H1 (cell line): Measurements from ENCODE around the gene DBP. TPM values are rescaled to one million over a fixed set of nuclear protein-coding genes. Genes with fewer than 3 reads are reported as not detected.

Source experiments
- CTCF ChIA-PET: fragments of 300-600 bp; sonication (Branson Sonifier 250); formaldehyde crosslinking; loops from one replicate; lab custom pipeline; 2021; ENCODE audit not compliant: partially characterized antibody; lab: Charles Lee
- POLR2A ChIA-PET: fragments of 300-600 bp; sonication (Branson Sonifier 250); formaldehyde crosslinking; loops from one replicate; lab custom pipeline; 2021; ENCODE audit warnings: inconsistent platforms; ENCODE audit not compliant: partially characterized antibody; lab: Charles Lee
- DNase-seq, 2 experiments: peaks; one replicate each; pipeline versions ENCODE4 v3.0.0 to v3.0.0-alpha.2; 2010 to 2022; ENCODE audit warnings: low spot score in 2 of 2, low read depth in 1 of 2, mixed read lengths in 1 of 2
- FAIRE-seq: peaks from 2 replicates; lab custom pipeline; 2011; peaks lifted over from hg19 to GRCh38; lab: Jason Lieb, UNC
- H2AFZ ChIP-seq: 2 replicates; pipeline ENCODE4 v1.8.1; 2012; ENCODE audit warnings: low read length, inconsistent platforms
- H2AK5ac ChIP-seq: 2 replicates; pipeline ENCODE4 v1.6.1; 2013; ENCODE audit warnings: low read depth, low read length
- H2BK120ac ChIP-seq: replicated peaks from 2 replicates; pipeline ENCODE3; 2013; ENCODE audit warnings: low read depth, low read length, inconsistent platforms
- H2BK12ac ChIP-seq: 2 replicates; pipeline ENCODE4 v1.6.1; 2013; ENCODE audit warnings: low read depth, low read length
- H2BK15ac ChIP-seq: 2 replicates; pipeline ENCODE4 v1.6.1; 2013; ENCODE audit warnings: low read length
- H2BK20ac ChIP-seq: 2 replicates; pipeline ENCODE4 v1.6.1; 2013; ENCODE audit warnings: low read length
- H2BK5ac ChIP-seq: 2 replicates; pipeline ENCODE4 v1.6.1; 2013; ENCODE audit warnings: low read depth, low read length
- H3K14ac ChIP-seq: 2 replicates; pipeline ENCODE4 v1.6.1; 2013; ENCODE audit warnings: inconsistent platforms; ENCODE audit not compliant: insufficient read length
- H3K18ac ChIP-seq: 2 replicates; pipeline ENCODE4 v1.6.1; 2013; ENCODE audit warnings: low read length; ENCODE audit errors: extremely low read depth
- H3K23ac ChIP-seq: 2 replicates; pipeline ENCODE4 v1.6.1; 2013; ENCODE audit warnings: inconsistent platforms; ENCODE audit not compliant: insufficient read length
- H3K23me2 ChIP-seq: 2 replicates; pipeline ENCODE4 v1.6.1; 2013; ENCODE audit warnings: low read depth, low read length
- H3K27ac ChIP-seq: 2 replicates; pipeline ENCODE4 v1.6.1; 2011; ENCODE audit warnings: low read depth, low read length, inconsistent platforms
- H3K27me3 ChIP-seq, 4 experiments: replicated peaks in 1 of 4; 1 replicate in 1 of 4; 2 replicates in 3 of 4; pipeline versions ENCODE4 v1.6.1 to v1.8.1; 2011 to 2013; ENCODE audit warnings: low read length in 3 of 4, mild to moderate bottlenecking in 3 of 4, inconsistent platforms in 2 of 4, mixed read lengths in 2 of 4, moderate library complexity in 1 of 4; ENCODE audit not compliant: control insufficient read depth in 3 of 4, insufficient read depth in 3 of 4; ENCODE audit errors: extremely low read depth in 1 of 4
- H3K36me3 ChIP-seq, 4 experiments: 2 replicates each; pipeline versions ENCODE4 v1.6.1 to v1.8.1; 2011 to 2013; ENCODE audit warnings: mild to moderate bottlenecking in 4 of 4, low read length in 3 of 4, moderate library complexity in 2 of 4, control low read depth in 1 of 4, inconsistent platforms in 1 of 4; ENCODE audit not compliant: insufficient read depth in 4 of 4, control insufficient read depth in 2 of 4
- H3K4ac ChIP-seq: replicated peaks from 2 replicates; pipeline ENCODE3; 2013; ENCODE audit warnings: low read length, low read depth, mixed read lengths, inconsistent platforms; ENCODE audit not compliant: insufficient read length
- H3K4me1 ChIP-seq, 4 experiments: replicated peaks in 1 of 4; 1 replicate in 1 of 4; 2 replicates in 3 of 4; pipeline versions ENCODE4 v1.6.1 to v1.8.1; 2011 to 2013; ENCODE audit warnings: low read length in 3 of 4, inconsistent platforms in 2 of 4, mixed read lengths in 1 of 4; ENCODE audit not compliant: insufficient read depth in 4 of 4, control insufficient read depth in 3 of 4
- H3K4me2 ChIP-seq, 2 experiments: 2 replicates each; pipeline versions ENCODE4 v1.6.1 to v1.8.1; 2011 to 2013; ENCODE audit warnings: low read depth in 2 of 2, low read length in 2 of 2, control low read depth in 1 of 2, inconsistent platforms in 1 of 2, mild to moderate bottlenecking in 1 of 2; ENCODE audit not compliant: insufficient read depth in 1 of 2
- H3K4me3 ChIP-seq, 4 experiments: fragments of 200-600, 300-600 bp in 1 of 4; sonication (generic), shearing (Covaris generic), sonication (Bioruptor Twin) in 1 of 4; 2 replicates each; pipeline versions ENCODE4 v1.5.1 to v1.8.1; 2011 to 2016; ENCODE audit warnings: low read length in 4 of 4, low read depth in 3 of 4, control low read depth in 2 of 4, inconsistent platforms in 2 of 4, mild to moderate bottlenecking in 2 of 4, mixed read lengths in 1 of 4, moderate library complexity in 1 of 4; ENCODE audit not compliant: insufficient read depth in 2 of 4; ENCODE audit errors: extremely low read depth in 1 of 4
- H3K56ac ChIP-seq: replicated peaks from 2 replicates; pipeline ENCODE3; 2013; ENCODE audit warnings: low read depth, mild to moderate bottlenecking, mixed read lengths, low read length, inconsistent platforms; ENCODE audit not compliant: insufficient read length
- H3K79me1 ChIP-seq: 2 replicates; pipeline ENCODE4 v1.6.1; 2013; ENCODE audit warnings: low read depth, low read length, control low read depth
- H3K79me2 ChIP-seq, 2 experiments: 2 replicates each; pipeline versions ENCODE4 v1.6.1 to v1.8.1; 2012 to 2013; ENCODE audit warnings: low read length in 2 of 2, mild to moderate bottlenecking in 2 of 2, inconsistent platforms in 1 of 2; ENCODE audit not compliant: insufficient read depth in 2 of 2, control insufficient read depth in 1 of 2
- H3K9ac ChIP-seq, 4 experiments: replicated peaks in 1 of 4; 1 replicate in 1 of 4; 2 replicates in 3 of 4; pipeline versions ENCODE4 v1.6.1 to v1.8.1; 2011 to 2013; ENCODE audit warnings: low read depth in 3 of 4, low read length in 3 of 4, control low read depth in 2 of 4, mild to moderate bottlenecking in 2 of 4, moderate library complexity in 2 of 4, inconsistent platforms in 1 of 4; ENCODE audit errors: extremely low read depth in 1 of 4
- H3K9me3 ChIP-seq, 2 experiments: 2 replicates each; pipeline versions ENCODE4 v1.6.1 to v1.8.1; 2012 to 2013; ENCODE audit warnings: mild to moderate bottlenecking in 2 of 2, moderate library complexity in 2 of 2, control low read depth in 1 of 2, inconsistent platforms in 1 of 2, low read depth in 1 of 2, low read length in 1 of 2, mixed read lengths in 1 of 2; ENCODE audit not compliant: insufficient read depth in 2 of 2
- H4K20me1 ChIP-seq, 2 experiments: replicated peaks in 1 of 2; 2 replicates each; pipeline versions ENCODE3 to v1.8.1; 2011 to 2013; ENCODE audit warnings: inconsistent platforms in 2 of 2, low read length in 2 of 2, mild to moderate bottlenecking in 1 of 2; ENCODE audit not compliant: insufficient read depth in 2 of 2, control insufficient read depth in 1 of 2
- H4K5ac ChIP-seq: 2 replicates; pipeline ENCODE4 v1.6.1; 2013; ENCODE audit warnings: low read length, low read depth, mixed read lengths, inconsistent platforms; ENCODE audit not compliant: insufficient read length
- H4K8ac ChIP-seq: 2 replicates; pipeline ENCODE4 v1.8.0; 2013; ENCODE audit warnings: mild to moderate bottlenecking, moderate library complexity, low read length, inconsistent platforms; ENCODE audit not compliant: insufficient read depth; ENCODE audit errors: extremely low read depth
- H4K91ac ChIP-seq: replicated peaks from 2 replicates; pipeline ENCODE3; 2013; ENCODE audit warnings: low read length, mixed read lengths, inconsistent platforms; ENCODE audit not compliant: insufficient read length
- BACH1 ChIP-seq: IDR thresholded peaks from 2 replicates; pipeline ENCODE4 v1.6.1; 2012; ENCODE audit warnings: low read length, improper control_type of control experiment
- CHD1 ChIP-seq: IDR thresholded peaks from 2 replicates; pipeline ENCODE4 v1.6.1; 2012; ENCODE audit warnings: low read depth, low read length, improper control_type of control experiment
- HDAC6 ChIP-seq: IDR thresholded peaks from one replicate; pipeline ENCODE4 v1.7.1; 2012; ENCODE audit warnings: low read depth, mild to moderate bottlenecking, inconsistent platforms, low read length, moderate library complexity
- KDM4A ChIP-seq: IDR thresholded peaks from one replicate; pipeline ENCODE4 v1.7.1; 2012; ENCODE audit warnings: low read depth, mild to moderate bottlenecking, moderate library complexity, low read length, inconsistent platforms; ENCODE audit not compliant: severe bottlenecking
- MAFK ChIP-seq: IDR thresholded peaks from 2 replicates; pipeline ENCODE4 v1.6.1; 2012; ENCODE audit warnings: low read depth, mild to moderate bottlenecking, improper control_type of control experiment, low read length
- MAX ChIP-seq: IDR thresholded peaks from 2 replicates; pipeline ENCODE4 v1.6.1; 2012; ENCODE audit warnings: inconsistent platforms
- PHF8 ChIP-seq: fragments of 200-600 bp; sonication (generic); conservative IDR thresholded peaks from 2 replicates; pipeline ENCODE4 v1.7.1; 2012; ENCODE audit warnings: low read depth, mild to moderate bottlenecking, inconsistent platforms, low read length, moderate library complexity
- RBBP5 ChIP-seq: IDR thresholded peaks from 2 replicates; pipeline ENCODE4 v1.7.1; 2012; ENCODE audit warnings: low read depth, mild to moderate bottlenecking, inconsistent platforms, low read length, moderate library complexity, borderline replicate concordance
- SIRT6 ChIP-seq: IDR thresholded peaks from one replicate; pipeline ENCODE4 v1.7.1; 2012; ENCODE audit warnings: low read length, inconsistent platforms
- SP1 ChIP-seq: IDR thresholded peaks from 2 replicates; pipeline ENCODE4 v1.6.1; 2011; ENCODE audit warnings: low read depth, low read length
- TCF12 ChIP-seq: IDR thresholded peaks from 2 replicates; pipeline ENCODE4 v1.6.1; 2011; ENCODE audit warnings: low read depth, mild to moderate bottlenecking, low read length
- YY1 ChIP-seq: IDR thresholded peaks from 2 replicates; pipeline ENCODE4 v1.6.1; 2011; ENCODE audit warnings: low read depth, mild to moderate bottlenecking, low read length
- WGBS, 2 experiments: shearing (Covaris generic) in 1 of 2; methylation state at CpG; one replicate each; pipeline versions ENCODE4 v1.1.6 to v1.1.7; 2013 to 2015; ENCODE audit warnings: low lambda C conversion rate in 2 of 2, mixed read lengths in 2 of 2, inconsistent platforms in 1 of 2, low coverage in 1 of 2, missing lambda C conversion rate in 1 of 2; ENCODE audit not compliant: insufficient replicate concordance in 2 of 2, insufficient coverage in 1 of 2, insufficient read length in 1 of 2; ENCODE audit errors: extremely low coverage in 1 of 2, missing lambda C conversion rate in 1 of 2; 5-methylcytosine and 5-hydroxymethylcytosine counted together
- polyA plus RNA-seq, 7 experiments: library from polyadenylated mRNA; depleted of rRNA in 3 of 7; stranded (reverse) in 5 of 7; unstranded in 2 of 7; fragments of >200 nt in 5 of 7; fragments of 200-250 nt in 2 of 7; gene quantifications; 1 replicate in 5 of 7; 2 replicates in 1 of 7; 4 replicates in 1 of 7; pipeline versions ENCODE4 v1.2.1 to v1.2.3, GENCODE V29; 2011 to 2013; ENCODE audit warnings: missing spikeins in 2 of 7, mixed read lengths in 2 of 7
- total RNA-seq: library from RNA; stranded (reverse); fragmentation: NEBNext Ultra II Directional; extraction: Animal tissue kit (Norgen Biotek cat#: 25700); gene quantifications from 2 replicates; pipeline ENCODE4 v1.2.1, GENCODE V29; 2021

The DBP gene
- total and polyA plus RNA-seq, 2 of the 8 experiments (the other 6 are each of a cell fraction or from before 2014, with no cell fraction given) = 7.5 to 8.3 TPM

- peak within 1 kb of the TSS; percentile 73; the same call in 1 of the 2 replicates for H2AFZ ChIP-seq
- H2BK20ac ChIP-seq = peak within 1 kb of the TSS; percentile 93; the same call in 1 of the 2 replicates
- no peaks in the 10 kb centered on the region for H3K79me1 ChIP-seq
- ChIA-PET CTCF (interaction anchor here (1.5 to 5.8 kb wide), 8 partner anchors 21 to 139 kb away, joined by 5 to 59 read pairs (median 22); partner anchors contain the start of genes CA11 and FUT2), POLR2A (interaction anchor here (0.8 to 2.0 kb wide), 7 partner anchors 9 to 241 kb away, joined by 3 to 16 read pairs (median 3); partner anchors contain the start of genes CA11 and FUT2)
- H3K4me2 ChIP-seq = peak within 1 kb of the TSS; percentile 18 to 38; a peak in 2 of 4 replicates
- H3K36me3 ChIP-seq = no peaks in the 10 kb centered on the region
- no peak within 1 kb of the TSS for H2AK5ac ChIP-seq
- H4K20me1 ChIP-seq = peaks cover 0 to 4% of the 10 kb centered on the region in 2 experiments
- no peaks in the 10 kb centered on the region; a peak in 1 of 4 replicates for H3K79me2 ChIP-seq
- H4K91ac ChIP-seq = peak within 1 kb of the TSS; percentile 91
- WGBS, 2 experiments = 70% methylated on average over 21 of the region's 25 CpGs; no CpG with 5 or more reads in 1 of the 2 experiments
- no peak within 1 kb of the TSS for H3K56ac ChIP-seq
- peak within 1 kb of the TSS; percentile 90 for H4K8ac ChIP-seq
- no peak within 1 kb of the TSS for H3K14ac ChIP-seq
- peaks cover 0 to 3% of the 10 kb centered on the region in 2 experiments; a peak in 1 of 4 replicates for H3K9me3 ChIP-seq
- no peak for FAIRE-seq
- H3K23me2 ChIP-seq = peaks cover 24% of the 10 kb centered on the region; the same call in 1 of the 2 replicates
- H3K4me3 ChIP-seq = peak within 1 kb of the TSS in 1 of 4 experiments; percentile 15; a peak in 1 of 8 replicates
- H3K23ac ChIP-seq = no peak within 1 kb of the TSS
- no peak within 1 kb of the TSS for H4K5ac ChIP-seq
- no peak within 1 kb of the TSS for H2BK120ac ChIP-seq
- H3K4ac ChIP-seq = peak within 1 kb of the TSS; percentile 91
- H2BK12ac ChIP-seq = peak within 1 kb of the TSS; percentile 95; the same call in 1 of the 2 replicates
- H3K9ac ChIP-seq = no peak within 1 kb of the TSS
- DNase-seq = no peak
- H3K27ac ChIP-seq = no peak within 1 kb of the TSS
- peak within 1 kb of the TSS; percentile 91; the same call in 1 of the 2 replicates for H2BK5ac ChIP-seq
- H3K4me1 ChIP-seq = peaks cover 2 to 23% (median 19%) of the 10 kb centered on the region in 4 experiments
- H3K27me3 ChIP-seq = peaks cover 0 to 5% (median 3%) of the 10 kb centered on the region in 4 experiments; a peak in 2 of 7 replicates
- peak within 1 kb of the TSS; percentile 81; the same call in 1 of the 2 replicates for H2BK15ac ChIP-seq
- peak within 1 kb of the TSS; percentile 71 for H3K18ac ChIP-seq
- no peak for TF ChIP-seq YY1
- no peak for TF ChIP-seq SP1
- no peak for TF ChIP-seq RBBP5
- no peak for TF ChIP-seq PHF8
- TF ChIP-seq MAFK = no peak
- TF ChIP-seq CHD1 = no peak
- no peak for TF ChIP-seq BACH1
- TF ChIP-seq KDM4A = no peak
- TF ChIP-seq SIRT6 = no peak
- TF ChIP-seq HDAC6 = no peak
- no peak for TF ChIP-seq MAX
- TF ChIP-seq TCF12 = no peak
Measured at GRCh38 chr19:48672994-48673393, 35.8 kb upstream of the DBP start, which contains the start of gene NTN5. Gene NTN5, minus strand, starts transcription at chr19:48673017. Its CDS starts 2,031 bp downstream, at chr19:48670986.
